Fibroblast of lung (primary cell): Measurements from ENCODE around the gene AMMECR1L. TPM values are rescaled to one million over a fixed set of nuclear protein-coding genes. Genes with fewer than 3 reads are reported as not detected.

Experiments
- DNase-seq, 2 donors: peaks; one replicate each; pipeline versions ENCODE4 v3.0.0 to v3.0.0-alpha.2; 2010; ENCODE audit warnings: low read depth in 2 of 2
- H2AFZ ChIP-seq: 2 replicates; pipeline ENCODE4 v1.5.1; 2012; ENCODE audit warnings: low read length, control low read depth, inconsistent platforms
- H3K27ac ChIP-seq: 2 replicates; pipeline ENCODE4 v1.5.1; 2011; ENCODE audit warnings: low read length, control low read depth; ENCODE audit not compliant: insufficient read depth
- H3K27me3 ChIP-seq: 2 replicates; pipeline ENCODE4 v1.5.1; 2011; ENCODE audit warnings: mild to moderate bottlenecking, low read length; ENCODE audit not compliant: control insufficient read depth, insufficient read depth
- H3K36me3 ChIP-seq: 2 replicates; pipeline ENCODE4 v1.5.1; 2011; ENCODE audit warnings: low read length; ENCODE audit not compliant: control insufficient read depth, insufficient read depth
- H3K4me1 ChIP-seq: 2 replicates; pipeline ENCODE4 v1.5.1; 2011; ENCODE audit warnings: low read length; ENCODE audit not compliant: control insufficient read depth, insufficient read depth; ENCODE audit errors: extremely low read depth
- H3K4me2 ChIP-seq: 2 replicates; pipeline ENCODE4 v1.5.1; 2011; ENCODE audit warnings: low read length, control low read depth; ENCODE audit not compliant: insufficient read depth; ENCODE audit errors: extremely low read depth
- H3K4me3 ChIP-seq, 4 experiments: fragments of 200-600 bp in 1 of 4; sonication (generic) in 1 of 4; replicated peaks in 1 of 4; 2 replicates each; pipeline ENCODE4 v1.5.1; 2011 to 2016; ENCODE audit warnings: low read length in 4 of 4, low read depth in 3 of 4, mild to moderate bottlenecking in 3 of 4, control low read depth in 2 of 4, inconsistent platforms in 1 of 4, mixed read lengths in 1 of 4; ENCODE audit not compliant: insufficient read depth in 1 of 4; ENCODE audit errors: control extremely low read depth in 1 of 4
- H3K79me2 ChIP-seq: 2 replicates; pipeline ENCODE4 v1.5.1; 2012; ENCODE audit warnings: mild to moderate bottlenecking, low read length, inconsistent platforms; ENCODE audit not compliant: control insufficient read depth, insufficient read depth
- H3K9ac ChIP-seq: 2 replicates; pipeline ENCODE4 v1.5.1; 2011; ENCODE audit warnings: mild to moderate bottlenecking, low read length, control low read depth; ENCODE audit not compliant: insufficient read depth
- H3K9me3 ChIP-seq: 2 replicates; pipeline ENCODE4 v1.5.1; 2012; ENCODE audit warnings: low read depth, low read length; ENCODE audit not compliant: control insufficient read depth, insufficient read depth
- H4K20me1 ChIP-seq: 2 replicates; pipeline ENCODE4 v1.5.1; 2011; ENCODE audit warnings: low read length; ENCODE audit not compliant: control insufficient read depth, insufficient read depth; ENCODE audit errors: extremely low read depth
- CTCF ChIP-seq, 2 donors: IDR thresholded peaks in 1 of 2; conservative IDR thresholded peaks in 1 of 2; 1 replicate in 1 of 2; 2 replicates in 1 of 2; pipeline ENCODE4 v1.5.1; 2011 to 2012; ENCODE audit warnings: low read length in 2 of 2, control low read depth in 1 of 2, inconsistent platforms in 1 of 2, low read depth in 1 of 2, mild to moderate bottlenecking in 1 of 2
- EZH2 ChIP-seq: IDR thresholded peaks from 2 replicates; pipeline ENCODE4 v1.5.1; 2012; ENCODE audit warnings: low read length, control low read depth, mild to moderate bottlenecking; ENCODE audit errors: missing control alignments
- polyA plus RNA-seq, 2 donors: library from polyadenylated mRNA; depleted of rRNA in 1 of 2; stranded (reverse) in 1 of 2; unstranded in 1 of 2; fragments of >200 nt; gene quantifications; 2 replicates each; pipeline ENCODE4 v1.2.1, GENCODE V29; 2011 to 2012; ENCODE audit warnings: missing spikeins in 1 of 2
- total RNA-seq: library from RNA; depleted of rRNA; stranded (reverse); fragments of >200 nt; gene quantifications from 2 replicates; pipeline ENCODE4 v1.2.1, GENCODE V29; 2014

Gene AMMECR1L
- total and polyA plus RNA-seq, 2 donors (not counting 1 experiment from before 2014, with no cell fraction given): 16.8 TPM

DNA sequence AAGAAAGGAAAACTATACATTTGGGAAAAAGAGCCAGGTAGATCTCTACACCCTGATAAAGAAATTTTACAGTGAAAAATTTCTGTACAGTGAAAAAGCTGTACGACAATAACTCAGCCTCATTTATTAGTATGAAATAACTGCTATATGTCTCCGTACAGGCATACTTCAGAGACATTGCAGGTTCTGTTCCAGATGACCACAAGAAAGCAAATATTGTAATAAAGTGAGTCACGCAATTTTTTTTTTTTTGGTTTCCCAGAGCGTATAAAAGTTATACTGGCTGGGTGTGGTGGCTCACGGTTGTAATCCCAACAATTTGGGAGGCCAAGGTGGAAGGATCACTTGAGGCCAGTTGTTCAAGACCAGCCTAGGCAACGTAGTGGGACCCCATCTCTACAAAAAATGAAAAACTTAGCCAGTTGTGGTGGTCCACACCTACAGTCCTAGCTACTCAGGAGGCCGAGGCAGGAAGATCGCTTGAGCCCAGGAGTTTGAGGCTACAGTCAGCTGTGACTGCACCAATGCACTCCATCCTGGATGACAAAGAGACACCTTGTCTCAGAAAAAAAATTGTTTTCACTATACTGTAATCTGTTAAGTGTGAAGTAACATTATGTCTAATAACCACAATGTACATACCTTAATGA lies 28.2 kb upstream of the AMMECR1L start:
- no peak for TF ChIP-seq CTCF (conservative IDR thresholded peaks at IDR 0.05 in 1 of 2, IDR thresholded peaks at IDR 0.05 in 1 of 2; ENCODE audit: low read depth in 1 of 2, low read length in 2 of 2)
- TF ChIP-seq EZH2: no peak
- Histone ChIP-seq H3K4me2 (no peak overlapping the region), H3K9ac (no peak overlapping the region), H4K20me1 (no peaks in the 10 kb centered on the region), H3K27ac (no peak overlapping the region), H2AFZ (no peak overlapping the region), H3K36me3 (no peaks in the 10 kb centered on the region), H3K4me3 (no peak overlapping the region), H3K4me1 (no peaks in the 10 kb centered on the region), H3K27me3 (no peaks in the 10 kb centered on the region), H3K9me3 (no peaks in the 10 kb centered on the region), H3K79me2 (no peaks in the 10 kb centered on the region)
- DNase-seq: no peak

GRCh38 chr2:127911737-127912136 lies 26.0 kb upstream of the AMMECR1L start:
- DNase-seq: no peak
- Histone ChIP-seq H4K20me1 (no peaks in the 10 kb centered on the region), H3K36me3 (no peaks in the 10 kb centered on the region), H3K4me2 (no peak overlapping the region), H3K9me3 (no peaks in the 10 kb centered on the region), H3K4me1 (no peaks in the 10 kb centered on the region), H2AFZ (no peak overlapping the region), H3K4me3 (no peak overlapping the region), H3K9ac (no peak overlapping the region), H3K27ac (no peak overlapping the region), H3K27me3 (no peaks in the 10 kb centered on the region), H3K79me2 (no peaks in the 10 kb centered on the region)
- TF ChIP-seq CTCF (conservative IDR thresholded peaks at IDR 0.05 in 1 of 2, IDR thresholded peaks at IDR 0.05 in 1 of 2; ENCODE audit: low read depth in 1 of 2, low read length in 2 of 2) (no peak), EZH2 (no peak)

DNA sequence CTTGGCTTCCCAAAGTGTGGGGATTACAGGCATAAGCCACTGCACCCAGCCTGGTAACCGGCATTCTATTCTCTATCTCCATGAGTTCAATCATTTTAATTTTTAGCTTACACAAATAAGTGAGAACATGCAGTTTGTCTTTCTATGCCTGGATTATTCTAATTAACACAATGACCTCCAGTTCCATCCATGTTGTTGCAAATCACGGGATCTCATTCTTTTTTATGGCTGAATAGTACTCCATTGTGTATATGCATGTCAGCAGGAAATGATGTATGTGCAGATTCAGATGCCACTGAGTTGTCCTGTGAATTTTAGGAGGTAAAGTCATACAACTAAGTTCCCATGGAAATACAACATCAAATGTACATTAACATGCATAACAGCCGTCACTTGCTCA lies 24.7 kb upstream of the AMMECR1L start:
- Histone ChIP-seq H4K20me1 (no peaks in the 10 kb centered on the region), H3K4me1 (no peaks in the 10 kb centered on the region), H3K79me2 (no peaks in the 10 kb centered on the region), H2AFZ (no peak overlapping the region), H3K27me3 (no peaks in the 10 kb centered on the region), H3K36me3 (no peaks in the 10 kb centered on the region), H3K9ac (no peak overlapping the region), H3K9me3 (no peaks in the 10 kb centered on the region), H3K4me2 (no peak overlapping the region), H3K27ac (no peak overlapping the region), H3K4me3 (no peak overlapping the region)
- TF ChIP-seq CTCF (conservative IDR thresholded peaks at IDR 0.05 in 1 of 2, IDR thresholded peaks at IDR 0.05 in 1 of 2; ENCODE audit: low read depth in 1 of 2, low read length in 2 of 2) (no peak), EZH2 (no peak)
- no peak for DNase-seq
